Erythroblast (primary cell): ENCODE results near the gene PRKCZ.

ENCODE experiments used
- GATA1 ChIP-seq: IDR thresholded peaks from 2 replicates; pipeline ENCODE4 v1.6.1; 2011; ENCODE audit warnings: low read depth, mild to moderate bottlenecking, control low read depth, low read length, moderate library complexity
- POLR2A ChIP-seq: IDR thresholded peaks from 2 replicates; pipeline ENCODE4 v1.6.1; 2011; ENCODE audit warnings: mild to moderate bottlenecking, low read length

GRCh38 chr1:2199042-2199810, 149.0 kb downstream of the PRKCZ start:
- TF ChIP-seq POLR2A = peak; percentile 78
- TF ChIP-seq GATA1 = no peak
